GM20431 (cell line): ENCODE data around the gene KIF13A.
"Not testable (repeated sequence)": the region's sequence is repeated elsewhere in the genome, so short reads cannot be mapped to it uniquely, and the experiment has no call there.

Experiments used
- in situ Hi-C: fragments of 300-500 bp; cut with MseI, MboI; formaldehyde crosslinking; loops from one replicate; pipeline ENCODE4 v1.15.0; 2020; ENCODE audit warnings: low sequenced_read_pairs; ENCODE audit not compliant: unreplicated experiment

Gene KIF13A

GRCh38 chr6:17859846-17860245 lies 127.6 kb downstream of the KIF13A start:
- in situ Hi-C loops = no loop called here

- in situ Hi-C loops = no loop called here
Measured at GRCh38 chr6:17858584-17858983, 128.9 kb downstream of the KIF13A start.

- in situ Hi-C loops = not testable (repeated sequence)
Measured at GRCh38 chr6:17857188-17857587, 130.2 kb downstream of the KIF13A start.

GRCh38 chr6:17856306-17856705 lies 131.1 kb downstream of the KIF13A start:
- in situ Hi-C loops = no loop called here

GRCh38 chr6:17855381-17855780 lies 132.1 kb downstream of the KIF13A start:
- in situ Hi-C loops = no loop called here

GRCh38 chr6:17853533-17853932 lies 133.9 kb downstream of the KIF13A start:
- in situ Hi-C loops = no loop called here

GRCh38 chr6:17851720-17852161 lies 135.7 kb downstream of the KIF13A start:
- in situ Hi-C loops = no loop called here

GRCh38 chr6:17851001-17851719 lies 136.3 kb downstream of the KIF13A start:
- in situ Hi-C loops = no loop called here

- in situ Hi-C loops = no loop called here
Measured at GRCh38 chr6:17850281-17850680, 137.2 kb downstream of the KIF13A start.

- in situ Hi-C loops = no loop called here
Measured at GRCh38 chr6:17847203-17847760, 140.2 kb downstream of the KIF13A start.

GRCh38 chr6:17846762-17847161 lies 140.7 kb downstream of the KIF13A start:
- in situ Hi-C loops = no loop called here

- in situ Hi-C loops = no loop called here
Measured at GRCh38 chr6:17845598-17845997, 141.8 kb downstream of the KIF13A start.

- in situ Hi-C loops = not testable (repeated sequence)
Measured at GRCh38 chr6:17844967-17845366, 142.5 kb downstream of the KIF13A start.

- in situ Hi-C loops = no loop called here
Measured at GRCh38 chr6:17842934-17843821, 144.3 kb downstream of the KIF13A start.

- in situ Hi-C loops = no loop called here
Measured at GRCh38 chr6:17842014-17842776, 145.2 kb downstream of the KIF13A start.

- in situ Hi-C loops = no loop called here
Measured at GRCh38 chr6:17839513-17840223, 147.8 kb downstream of the KIF13A start.

GRCh38 chr6:17836293-17836692 lies 151.1 kb downstream of the KIF13A start:
- in situ Hi-C loops = no loop called here

- in situ Hi-C loops = no loop called here
Measured at GRCh38 chr6:17835784-17836183, 151.7 kb downstream of the KIF13A start.

GRCh38 chr6:17831135-17831534 lies 156.3 kb downstream of the KIF13A start:
- in situ Hi-C loops = no loop called here

- in situ Hi-C loops = no loop called here
Measured at GRCh38 chr6:17829905-17830304, 157.5 kb downstream of the KIF13A start.
